C4-2B (cell line): ENCODE results near the gene ELFN2.
A peak's percentile ranks its signal among the peaks of the same experiment; 100 is the strongest.

Source experiments
- H3K27ac ChIP-seq: fragments of 450-650 bp; 2 replicates; pipeline ENCODE4 v1.5.1; 2017
- CTCF ChIP-seq: fragments of 450-650 bp; conservative IDR thresholded peaks from 2 replicates; pipeline ENCODE4 v1.5.1; 2017; ENCODE audit warnings: mild to moderate bottlenecking
- ZFX ChIP-seq: fragments of 450-650 bp; IDR thresholded peaks from 2 replicates; pipeline ENCODE4 v1.6.1; 2017

ELFN2 gene

GRCh38 chr22:37427135-37427710 is at the start of gene ELFN2:
Gene ELFN2 (minus strand): TSS chr22:37427479. CDS start chr22:37375534, 51,945 bp downstream.
- TF ChIP-seq CTCF (no peak), ZFX (0 out of 2 replicates have a peak, but pooled peaks have one; percentile 14)
- peak within 1 kb of the TSS; percentile 19 for H3K27ac ChIP-seq

DNA sequence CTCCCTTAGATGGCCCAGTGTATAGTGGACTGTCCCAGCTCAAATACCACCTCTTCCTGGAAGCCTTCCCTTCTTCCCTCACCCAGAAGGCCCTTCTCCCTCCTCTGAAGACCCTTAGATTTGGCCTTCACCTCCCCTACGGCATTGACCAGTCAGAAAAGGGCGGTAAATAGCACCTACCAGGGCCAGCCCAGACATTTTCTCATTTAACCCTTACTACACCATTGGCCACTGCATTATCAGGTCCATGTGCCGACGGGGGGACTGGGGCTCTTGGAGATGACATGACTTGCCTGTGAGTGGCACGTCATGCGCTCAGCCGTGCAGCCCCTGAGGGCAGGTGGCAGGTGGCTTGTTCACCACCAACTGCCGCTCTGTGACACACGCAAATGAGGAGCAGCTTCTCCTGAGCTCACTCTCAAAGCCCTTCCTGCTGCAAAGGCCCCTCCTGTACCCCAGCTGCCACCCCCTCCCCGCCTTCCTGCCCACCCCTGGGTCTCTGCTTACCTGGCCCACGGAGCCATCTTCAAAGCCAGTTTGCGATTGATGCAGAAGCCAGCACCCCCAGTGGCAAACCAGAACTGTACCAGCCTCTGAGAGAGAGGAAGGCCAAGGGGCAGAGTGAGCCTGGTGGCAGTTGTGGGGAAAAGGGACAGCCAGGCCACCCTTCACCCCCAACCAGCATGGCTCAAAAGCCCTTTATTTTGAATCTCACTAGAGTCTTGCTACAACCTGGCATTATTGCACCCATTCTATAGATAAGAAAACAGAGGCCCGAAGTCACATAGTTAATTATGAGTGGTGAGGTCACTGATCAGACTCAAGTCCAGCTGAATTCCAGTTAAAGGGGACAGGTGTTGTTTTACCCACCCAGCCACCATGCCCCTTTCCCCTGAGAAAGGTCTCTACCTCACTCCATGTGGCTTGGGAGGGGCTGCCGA is 49.4 kb upstream of the ELFN2 start:
- no peak overlapping the region for H3K27ac ChIP-seq
- no peak for TF ChIP-seq ZFX
- no peak for TF ChIP-seq CTCF

DNA sequence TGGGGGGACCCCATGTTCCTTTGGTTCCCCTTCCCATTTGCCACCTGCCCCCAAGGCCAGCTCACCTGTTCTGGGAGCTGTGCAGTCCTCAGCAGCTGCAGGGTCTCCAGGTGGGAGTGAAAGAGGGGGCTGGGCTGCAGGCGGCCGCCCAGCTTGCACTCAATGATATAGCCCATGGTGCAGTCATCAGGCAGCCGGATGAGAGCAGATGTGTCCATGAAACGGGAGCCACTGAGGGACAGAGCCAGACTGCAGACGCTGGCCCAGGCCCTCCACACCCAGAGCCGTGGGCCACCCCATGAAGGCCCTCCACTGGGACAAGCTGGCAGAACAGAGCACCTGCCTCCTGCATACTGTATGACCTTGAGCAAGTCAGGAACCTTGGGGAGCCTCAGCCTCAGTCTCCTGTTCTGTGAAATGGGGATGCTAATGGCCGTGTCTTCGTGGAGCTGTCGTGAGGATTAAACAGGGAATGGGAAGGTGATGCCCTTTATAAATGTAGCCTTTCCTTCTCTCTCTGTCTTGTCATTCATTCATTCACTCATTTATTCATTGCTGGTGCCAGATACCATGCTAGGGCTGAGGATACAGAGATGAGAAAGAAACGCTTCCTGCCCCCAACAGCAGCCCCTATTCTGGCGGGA is 47.3 kb upstream of the ELFN2 start:
- H3K27ac ChIP-seq, result no peak overlapping the region
- TF ChIP-seq CTCF (no peak), ZFX (no peak)

DNA sequence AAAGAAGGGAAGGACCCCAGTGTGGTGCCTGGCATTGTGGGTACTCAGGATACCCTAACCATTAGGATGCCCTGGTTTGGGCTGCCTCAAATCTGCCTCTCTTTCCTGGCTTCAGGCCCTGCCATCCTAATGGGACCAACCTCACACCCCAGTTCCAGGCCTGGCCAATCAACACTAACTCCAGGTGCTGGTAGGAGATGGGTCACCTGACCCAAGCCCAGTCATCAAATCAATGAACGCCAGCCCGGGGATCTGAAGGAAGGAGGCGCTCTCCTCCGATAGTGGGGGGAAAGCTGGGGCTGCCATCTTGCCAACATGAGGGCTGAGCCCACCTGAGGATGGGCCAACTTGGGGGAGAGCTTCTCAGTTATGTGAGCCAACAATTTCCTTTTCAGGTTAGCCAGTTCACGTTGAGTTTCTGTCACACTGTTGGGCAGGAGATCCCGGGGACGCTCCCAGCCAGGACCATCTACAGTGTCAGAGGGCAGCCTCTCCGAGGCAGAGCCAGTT is 46.2 kb upstream of the ELFN2 start:
- TF ChIP-seq CTCF (no peak), ZFX (no peak)
- H3K27ac ChIP-seq, result no peak overlapping the region

GRCh38 chr22:37472418-37473006 is 45.2 kb upstream of the ELFN2 start:
- no peak; the same call in 1 of the 2 replicates for TF ChIP-seq CTCF
- TF ChIP-seq ZFX, result no peak
- no peak overlapping the region for H3K27ac ChIP-seq

DNA sequence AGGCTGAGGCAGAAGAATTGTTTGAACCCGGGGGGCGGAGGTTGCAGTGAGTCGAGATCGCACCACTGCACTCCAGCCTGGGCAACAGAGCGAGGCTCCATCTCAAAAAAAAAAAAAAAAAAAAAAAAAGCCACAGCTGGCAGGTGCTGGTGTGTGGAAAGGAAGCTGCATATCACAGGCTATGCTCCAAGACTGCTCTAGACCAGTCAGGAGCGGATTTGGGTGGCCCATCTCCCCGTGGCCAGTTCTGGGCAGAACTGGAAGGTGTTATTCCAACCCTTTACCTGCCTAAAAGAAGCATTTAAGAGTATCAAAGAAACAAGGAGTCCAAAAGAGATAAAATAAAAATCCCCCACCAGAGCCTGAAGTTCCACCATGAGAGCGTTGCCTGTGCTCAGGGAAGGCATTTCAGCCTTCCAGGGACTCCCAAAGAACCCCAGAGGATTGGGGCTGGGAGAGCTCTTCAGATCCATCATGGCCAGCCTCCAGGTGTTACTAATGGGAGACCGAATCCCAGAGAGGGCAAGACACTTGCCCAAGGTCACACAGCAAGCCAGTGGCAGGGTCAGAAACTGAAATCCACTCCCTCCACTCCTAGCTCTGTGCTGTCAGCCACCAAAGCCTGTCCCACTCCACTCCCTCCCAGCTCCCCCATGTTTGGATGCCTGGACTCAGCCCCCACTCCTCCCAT is 44.6 kb upstream of the ELFN2 start:
- no peak for TF ChIP-seq ZFX
- TF ChIP-seq CTCF, result no peak
- H3K27ac ChIP-seq, result no peak overlapping the region
